MCF 10A (cell line): ENCODE results near the gene OR52I2. TPM values are rescaled to one million over a fixed set of nuclear protein-coding genes. Genes with fewer than 3 reads are reported as not detected.

Source experiments
- BruUV-seq: library from RNA; stranded (reverse); fragments of 400-500 nt; replicated peaks from 2 replicates; lab custom pipeline; 2021; lab: Mats Ljungman, UMichigan
- CTCF ChIA-PET: fragments of 300-600 bp; sonication (Branson Sonifier 250); formaldehyde crosslinking; extraction: SDS; loops from one replicate; lab custom pipeline; 2021; ENCODE audit warnings: antibody characterized with exemption, inconsistent platforms; lab: Yijun Ruan, JAX
- POLR2A ChIA-PET: fragments of 300-600, 350-650 bp; sonication (Branson Sonifier 250); formaldehyde crosslinking; extraction: SDS; loops from one replicate; lab custom pipeline; 2020; ENCODE audit warnings: antibody characterized with exemption, inconsistent platforms; lab: Yijun Ruan, JAX
- DNase-seq: peaks from one replicate; pipeline ENCODE4 v3.0.0-alpha.2; 2018; ENCODE audit not compliant: unreplicated experiment
- H3K27ac Mint-ChIP-seq: one replicate; pipeline ENCODE4 v1.8.0; 2022; ENCODE audit warnings: mild to moderate bottlenecking, low read depth, mixed read lengths; ENCODE audit not compliant: unreplicated experiment
- H3K27me3 Mint-ChIP-seq: one replicate; pipeline ENCODE4 v1.8.0; 2022; ENCODE audit warnings: mixed read lengths; ENCODE audit not compliant: insufficient read depth, unreplicated experiment
- H3K36me3 Mint-ChIP-seq: one replicate; pipeline ENCODE4 v1.8.0; 2022; ENCODE audit warnings: mild to moderate bottlenecking, moderate library complexity, mixed read lengths; ENCODE audit not compliant: insufficient read depth, unreplicated experiment
- H3K4me1 Mint-ChIP-seq: one replicate; pipeline ENCODE4 v1.8.0; 2022; ENCODE audit warnings: mixed read lengths; ENCODE audit not compliant: insufficient read depth, unreplicated experiment
- H3K4me3 Mint-ChIP-seq: one replicate; pipeline ENCODE4 v1.8.0; 2022; ENCODE audit warnings: mild to moderate bottlenecking, moderate library complexity, mixed read lengths; ENCODE audit not compliant: unreplicated experiment
- H3K9me3 Mint-ChIP-seq: one replicate; pipeline ENCODE4 v1.8.0; 2022; ENCODE audit warnings: mixed read lengths; ENCODE audit not compliant: unreplicated experiment
- intact Hi-C: fragments of 100-400 bp; cut with micrococcal nuclease; formaldehyde crosslinking; loops from 2 replicates; pipeline ENCODE4 v1.14.1; 2022
- total RNA-seq: library from RNA; stranded (reverse); gene quantifications from 2 replicates; pipeline ENCODE4 v1.2.3, GENCODE V29; 2022
- TF ChIP-seq, protein P1 (sequence below): fragments of 200-600 bp; IDR thresholded peaks from one replicate; pipeline ENCODE4 v1.8.0; 2022; ENCODE audit warnings: antibody characterized with exemption, mild to moderate bottlenecking; ENCODE audit not compliant: unreplicated experiment

The OR52I2 gene
- total RNA-seq, 1 experiment from 2014 or later: not detected

DNA sequence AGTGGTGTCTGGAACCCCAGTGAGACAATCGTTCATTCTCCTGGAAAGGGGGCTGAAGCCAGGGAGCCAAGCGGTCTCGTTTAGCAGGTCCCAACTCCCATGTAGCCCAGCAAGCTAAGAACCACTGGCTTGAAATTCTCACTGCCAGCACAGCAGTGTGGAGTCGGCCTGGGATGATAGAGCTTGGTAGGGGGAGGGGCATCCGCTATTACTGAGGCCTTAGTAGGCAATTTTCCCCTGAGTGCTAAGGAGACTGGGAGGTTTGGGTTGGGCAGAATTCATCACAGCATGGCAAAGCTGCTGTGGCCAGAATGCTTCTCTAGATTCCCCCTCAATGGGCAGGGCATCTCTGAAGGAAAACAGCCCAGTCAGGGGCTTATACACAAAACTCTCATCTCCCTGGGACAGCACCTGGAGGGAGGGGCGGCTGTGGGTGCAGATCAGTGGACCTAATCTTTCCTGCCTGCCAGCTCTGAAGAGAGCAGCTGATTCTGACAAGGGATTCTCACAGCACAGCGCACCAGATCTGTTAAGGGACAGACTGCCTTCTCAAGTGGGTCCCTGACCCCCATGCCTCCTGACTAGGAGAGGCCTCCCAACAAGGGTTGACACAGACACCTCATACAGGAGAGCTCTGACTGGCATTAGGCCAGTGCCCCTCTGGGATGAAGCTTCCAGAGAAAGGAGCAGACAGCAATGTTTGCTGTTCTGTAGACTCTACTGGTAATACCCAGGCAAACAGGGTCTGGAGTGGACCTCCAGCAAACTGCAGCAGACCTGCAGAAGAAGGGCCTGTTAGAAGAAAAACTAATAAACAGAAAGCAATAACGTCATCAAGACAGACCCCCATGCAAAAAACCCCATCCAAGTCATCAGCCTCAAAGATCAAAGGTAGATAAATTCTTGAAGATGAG, 21.8 kb upstream of the OR52I2 start:
- DNase-seq: no peak
- Mint-ChIP-seq H3K9me3 (peaks cover 8% of the 10 kb centered on the region), H3K27me3 (no peaks in the 10 kb centered on the region), H3K4me1 (no peaks in the 10 kb centered on the region), H3K27ac (no peak overlapping the region), H3K36me3 (no peaks in the 10 kb centered on the region), H3K4me3 (no peak overlapping the region)
- ChIA-PET CTCF (interaction anchor here (0.6 to 1.8 kb wide), 6 partner anchors 18 to 378 kb away, joined by 3 to 5 read pairs (median 4); no protein-coding TSS in a partner anchor), POLR2A (interaction anchor here (0.7 kb wide), 1 partner anchor 123 kb away, joined by 3 read pairs; no protein-coding TSS in a partner anchor)
- TF ChIP-seq, protein P1, sequence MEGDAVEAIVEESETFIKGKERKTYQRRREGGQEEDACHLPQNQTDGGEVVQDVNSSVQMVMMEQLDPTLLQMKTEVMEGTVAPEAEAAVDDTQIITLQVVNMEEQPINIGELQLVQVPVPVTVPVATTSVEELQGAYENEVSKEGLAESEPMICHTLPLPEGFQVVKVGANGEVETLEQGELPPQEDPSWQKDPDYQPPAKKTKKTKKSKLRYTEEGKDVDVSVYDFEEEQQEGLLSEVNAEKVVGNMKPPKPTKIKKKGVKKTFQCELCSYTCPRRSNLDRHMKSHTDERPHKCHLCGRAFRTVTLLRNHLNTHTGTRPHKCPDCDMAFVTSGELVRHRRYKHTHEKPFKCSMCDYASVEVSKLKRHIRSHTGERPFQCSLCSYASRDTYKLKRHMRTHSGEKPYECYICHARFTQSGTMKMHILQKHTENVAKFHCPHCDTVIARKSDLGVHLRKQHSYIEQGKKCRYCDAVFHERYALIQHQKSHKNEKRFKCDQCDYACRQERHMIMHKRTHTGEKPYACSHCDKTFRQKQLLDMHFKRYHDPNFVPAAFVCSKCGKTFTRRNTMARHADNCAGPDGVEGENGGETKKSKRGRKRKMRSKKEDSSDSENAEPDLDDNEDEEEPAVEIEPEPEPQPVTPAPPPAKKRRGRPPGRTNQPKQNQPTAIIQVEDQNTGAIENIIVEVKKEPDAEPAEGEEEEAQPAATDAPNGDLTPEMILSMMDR: no peak
- no TSS peak for BruUV-seq
- intact Hi-C loops: no loop called here

DNA sequence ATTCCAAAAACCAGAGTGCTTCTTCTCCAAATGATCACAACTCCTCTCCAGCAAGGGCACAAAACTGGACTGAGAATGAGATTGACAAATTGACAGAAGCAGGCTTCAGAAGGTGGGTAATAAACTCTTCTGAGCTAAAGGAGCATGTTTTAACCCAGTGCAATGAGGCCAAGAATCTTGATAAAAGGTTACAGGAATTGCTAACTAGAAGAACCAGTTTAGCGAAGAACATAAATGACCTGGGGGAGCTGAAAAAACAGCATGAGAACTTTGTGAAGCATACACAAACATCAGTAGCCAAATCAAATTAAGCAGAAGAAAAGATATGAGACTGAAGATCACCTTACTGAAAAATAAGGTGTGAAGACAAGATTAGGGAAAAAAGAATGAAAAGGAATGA, 21.1 kb upstream of the OR52I2 start:
- H3K4me3 Mint-ChIP-seq: no peak overlapping the region
- DNase-seq: no peak
- TF ChIP-seq, protein P1: no peak
- H3K36me3 Mint-ChIP-seq: no peaks in the 10 kb centered on the region
- ChIA-PET POLR2A (no interaction called here), CTCF (interaction anchor here (0.7 to 1.8 kb wide), 5 partner anchors 9 to 379 kb away, joined by 3 to 5 read pairs (median 4); no protein-coding TSS in a partner anchor)
- no TSS peak for BruUV-seq
- H3K27me3 Mint-ChIP-seq: no peaks in the 10 kb centered on the region
- no peak overlapping the region for H3K27ac Mint-ChIP-seq
- peaks cover 8% of the 10 kb centered on the region for H3K9me3 Mint-ChIP-seq
- intact Hi-C loops: no loop called here
- H3K4me1 Mint-ChIP-seq: no peaks in the 10 kb centered on the region

DNA sequence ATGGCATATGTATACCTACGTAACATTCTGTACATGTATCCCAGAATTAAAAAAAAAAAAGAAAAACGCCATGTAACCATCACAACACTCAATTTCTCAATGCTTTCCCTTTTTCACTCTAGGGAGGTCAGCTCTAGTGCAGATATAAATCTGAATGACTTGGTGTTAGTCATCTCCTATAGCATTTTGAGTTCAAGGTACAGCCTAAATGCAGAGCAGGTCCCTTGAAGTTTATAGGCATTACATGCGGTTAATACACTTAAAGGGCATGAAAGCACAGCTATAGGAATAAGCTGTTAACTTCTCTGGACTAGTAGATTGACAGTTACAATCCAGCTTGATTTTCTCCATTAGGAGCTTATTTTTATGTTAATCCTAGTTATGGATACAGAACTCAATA, 16.2 kb upstream of the OR52I2 start:
- BruUV-seq: no TSS peak
- no peak for DNase-seq
- no peak overlapping the region for H3K4me3 Mint-ChIP-seq
- H3K9me3 Mint-ChIP-seq: peaks cover 8% of the 10 kb centered on the region
- H3K36me3 Mint-ChIP-seq: no peaks in the 10 kb centered on the region
- H3K27ac Mint-ChIP-seq: no peak overlapping the region
- CTCF ChIA-PET: interaction anchor here (0.6 to 1.2 kb wide), 4 partner anchors 261 to 399 kb away, joined by 3 to 6 read pairs (median 4); no protein-coding TSS in a partner anchor
- no peaks in the 10 kb centered on the region for H3K27me3 Mint-ChIP-seq
- TF ChIP-seq, protein P1: no peak
- POLR2A ChIA-PET: no interaction called here
- intact Hi-C loops: no loop called here
- H3K4me1 Mint-ChIP-seq: no peaks in the 10 kb centered on the region

DNA sequence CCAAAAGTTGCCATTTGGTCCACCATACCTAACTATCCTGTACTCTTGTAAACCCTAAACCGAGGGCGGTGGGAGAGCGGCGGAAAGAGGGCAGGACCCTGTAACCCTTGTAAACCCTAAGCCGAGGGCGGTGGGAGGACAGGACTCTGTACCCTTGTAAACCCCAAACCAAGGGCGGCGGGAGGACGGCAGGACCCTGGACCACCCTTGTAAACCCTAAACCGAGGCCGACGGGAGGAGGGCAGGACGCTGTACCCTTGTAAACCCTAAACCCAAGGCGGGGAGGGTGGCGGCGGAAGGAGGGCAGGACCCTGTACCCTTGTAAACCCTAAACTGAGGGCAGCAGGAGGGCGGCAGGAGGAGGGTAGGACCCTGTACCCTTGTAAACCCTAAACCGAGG, 12.5 kb upstream of the OR52I2 start:
- Mint-ChIP-seq H3K9me3 (no peaks in the 10 kb centered on the region), H3K27me3 (no peaks in the 10 kb centered on the region), H3K27ac (no peak overlapping the region), H3K36me3 (no peaks in the 10 kb centered on the region), H3K4me1 (no peaks in the 10 kb centered on the region), H3K4me3 (no peak overlapping the region)
- ChIA-PET POLR2A (no interaction called here), CTCF (no interaction called here)
- no TSS peak for BruUV-seq
- intact Hi-C loops: no loop called here
- no peak for DNase-seq
- TF ChIP-seq, protein P1: no peak
